Measurements from ENCODE around the gene CUTC. TPM values are rescaled to one million over a fixed set of nuclear protein-coding genes. Genes with fewer than 3 reads are reported as not detected.
A peak's percentile ranks its signal among the peaks of the same experiment; 100 is the strongest.

The CUTC gene
- polyA plus RNA-seq, 2 of the 4 experiments (the other 2 are of a cell fraction): 47.6 to 66.5 TPM

DNA sequence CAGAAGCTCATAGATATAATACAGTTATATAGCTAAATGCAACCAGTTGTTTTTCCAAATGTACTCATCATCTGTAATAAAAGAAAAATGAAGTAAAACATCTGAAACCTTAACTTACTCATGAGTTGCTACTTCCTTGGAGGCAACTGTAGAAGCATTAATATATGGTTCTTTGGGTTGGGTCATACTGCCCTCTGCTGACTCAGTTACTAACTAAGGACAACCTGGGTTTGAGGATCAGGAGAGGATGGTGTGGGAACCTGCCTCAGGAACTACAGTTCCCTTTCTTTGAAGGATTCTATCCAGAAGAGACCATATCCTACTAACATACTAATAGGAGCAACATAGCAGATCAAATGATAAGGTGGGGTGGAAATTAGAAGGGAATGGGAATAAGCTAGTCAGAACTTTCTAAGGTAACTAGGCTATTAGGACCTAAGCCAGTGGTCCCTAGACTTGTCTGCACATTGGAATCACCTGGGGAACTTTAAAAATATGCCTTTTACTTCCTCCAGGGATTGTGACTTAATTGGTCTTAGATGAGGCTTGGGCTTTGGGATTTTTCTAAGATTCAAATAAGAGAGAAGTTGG, 20.8 kb upstream of the CUTC start:
- H3K4me1 ChIP-seq: peaks cover 19% of the 10 kb centered on the region
- TF ChIP-seq MAFK (IDR thresholded peaks at IDR 0.05; ENCODE audit: partially characterized antibody) (no peak), RAD21 (conservative IDR thresholded peaks at IDR 0.05 in 1 of 2, IDR thresholded peaks at IDR 0.05 in 1 of 2) (peak; percentile 63 to 75), SMC3 (IDR thresholded peaks at IDR 0.05) (peak; percentile 39; the same call in 1 of the 3 replicates), RFX5 (IDR thresholded peaks at IDR 0.05) (0 out of 2 replicates have a peak, but pooled peaks have one; percentile 30)
- TF ChIP-seq, protein P1, sequence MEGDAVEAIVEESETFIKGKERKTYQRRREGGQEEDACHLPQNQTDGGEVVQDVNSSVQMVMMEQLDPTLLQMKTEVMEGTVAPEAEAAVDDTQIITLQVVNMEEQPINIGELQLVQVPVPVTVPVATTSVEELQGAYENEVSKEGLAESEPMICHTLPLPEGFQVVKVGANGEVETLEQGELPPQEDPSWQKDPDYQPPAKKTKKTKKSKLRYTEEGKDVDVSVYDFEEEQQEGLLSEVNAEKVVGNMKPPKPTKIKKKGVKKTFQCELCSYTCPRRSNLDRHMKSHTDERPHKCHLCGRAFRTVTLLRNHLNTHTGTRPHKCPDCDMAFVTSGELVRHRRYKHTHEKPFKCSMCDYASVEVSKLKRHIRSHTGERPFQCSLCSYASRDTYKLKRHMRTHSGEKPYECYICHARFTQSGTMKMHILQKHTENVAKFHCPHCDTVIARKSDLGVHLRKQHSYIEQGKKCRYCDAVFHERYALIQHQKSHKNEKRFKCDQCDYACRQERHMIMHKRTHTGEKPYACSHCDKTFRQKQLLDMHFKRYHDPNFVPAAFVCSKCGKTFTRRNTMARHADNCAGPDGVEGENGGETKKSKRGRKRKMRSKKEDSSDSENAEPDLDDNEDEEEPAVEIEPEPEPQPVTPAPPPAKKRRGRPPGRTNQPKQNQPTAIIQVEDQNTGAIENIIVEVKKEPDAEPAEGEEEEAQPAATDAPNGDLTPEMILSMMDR (IDR thresholded peaks at IDR 0.05): peak; percentile 65
- POLR2A ChIA-PET: no interaction called here
- FAIRE-seq (peak; percentile 32), ATAC-seq (peak; percentile 91 to 93), DNase-seq (ENCODE audit: low read depth in 1 of 2, low spot score in 1 of 2) (peak; percentile 16 to 57)
- CTCF ChIA-PET: interaction anchor here (0.6 to 2.9 kb wide), 33 partner anchors 9 to 322 kb away, joined by 3 to 26 read pairs (median 3); partner anchors contain the start of genes COX15, CUTC and ENTPD7
- no peak overlapping the region for H3K27ac ChIP-seq
- no peak overlapping the region for H3K4me3 ChIP-seq
- H3K4me2 ChIP-seq: no peak overlapping the region
- no peaks in the 10 kb centered on the region for H3K9me3 ChIP-seq

DNA sequence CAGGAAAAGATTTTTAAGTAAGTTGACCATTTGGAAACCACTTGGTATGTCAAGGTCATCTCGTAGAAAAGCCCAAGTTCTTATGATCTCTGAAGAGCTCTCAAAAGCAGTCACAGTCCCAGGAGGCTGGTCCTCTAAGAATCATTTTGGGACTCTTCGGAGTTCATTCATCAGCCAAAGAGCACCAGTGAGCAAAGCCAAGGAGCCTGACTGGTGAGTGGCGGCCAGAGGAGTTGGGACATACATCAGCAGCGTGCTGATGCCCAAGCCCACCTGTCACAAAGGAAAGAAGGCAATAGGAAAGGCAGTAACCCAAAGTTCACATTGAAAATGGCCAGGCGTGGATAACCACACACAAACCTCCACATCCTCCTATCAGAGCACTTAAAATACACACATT, 17.6 kb upstream of the CUTC start:
- no peak for ATAC-seq
- POLR2A ChIA-PET: no interaction called here
- no peak for DNase-seq (ENCODE audit: low read depth in 1 of 2, low spot score in 1 of 2)
- 90% methylated on average over 5 of the region's 5 CpGs for WGBS (ENCODE audit: missing lambda C conversion rate)
- no peak for FAIRE-seq
- Histone ChIP-seq H3K4me3 (no peak overlapping the region), H3K27ac (no peak overlapping the region), H3K4me2 (no peak overlapping the region), H3K9me3 (no peaks in the 10 kb centered on the region), H3K4me1 (peaks cover 5% of the 10 kb centered on the region; the same call in 1 of the 3 replicates)
- CTCF ChIA-PET: interaction anchor here (0.6 to 1.6 kb wide), 4 partner anchors 55 to 1029 kb away, joined by 3 to 4 read pairs (median 4); partner anchors contain the start of gene ENTPD7
- no peak for TF ChIP-seq MAFK (IDR thresholded peaks at IDR 0.05; ENCODE audit: partially characterized antibody)
- TF ChIP-seq, protein P2, sequence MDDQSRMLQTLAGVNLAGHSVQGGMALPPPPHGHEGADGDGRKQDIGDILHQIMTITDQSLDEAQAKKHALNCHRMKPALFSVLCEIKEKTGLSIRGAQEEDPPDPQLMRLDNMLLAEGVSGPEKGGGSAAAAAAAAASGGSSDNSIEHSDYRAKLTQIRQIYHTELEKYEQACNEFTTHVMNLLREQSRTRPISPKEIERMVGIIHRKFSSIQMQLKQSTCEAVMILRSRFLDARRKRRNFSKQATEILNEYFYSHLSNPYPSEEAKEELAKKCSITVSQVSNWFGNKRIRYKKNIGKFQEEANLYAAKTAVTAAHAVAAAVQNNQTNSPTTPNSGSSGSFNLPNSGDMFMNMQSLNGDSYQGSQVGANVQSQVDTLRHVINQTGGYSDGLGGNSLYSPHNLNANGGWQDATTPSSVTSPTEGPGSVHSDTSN (IDR thresholded peaks at IDR 0.05): no peak
- TF ChIP-seq RCOR1 (IDR thresholded peaks at IDR 0.05; ENCODE audit: low read depth, low read length): no peak
- TF ChIP-seq NR3C1 (IDR thresholded peaks at IDR 0.05): no peak
- TF ChIP-seq JUN (IDR thresholded peaks at IDR 0.05): no peak
- no peak for TF ChIP-seq HDAC2 (IDR thresholded peaks at IDR 0.05)
- no peak for TF ChIP-seq POLR2A (IDR thresholded peaks at IDR 0.05; ENCODE audit: low read length)
- TF ChIP-seq JUNB (IDR thresholded peaks at IDR 0.05): no peak
- TF ChIP-seq, protein P1 (IDR thresholded peaks at IDR 0.05): no peak
- TF ChIP-seq RAD21 (conservative IDR thresholded peaks at IDR 0.05 in 1 of 2, IDR thresholded peaks at IDR 0.05 in 1 of 2): no peak
- no peak for TF ChIP-seq MAZ (IDR thresholded peaks at IDR 0.05; ENCODE audit: borderline replicate concordance, low read depth, low read length)
- TF ChIP-seq, protein P3, sequence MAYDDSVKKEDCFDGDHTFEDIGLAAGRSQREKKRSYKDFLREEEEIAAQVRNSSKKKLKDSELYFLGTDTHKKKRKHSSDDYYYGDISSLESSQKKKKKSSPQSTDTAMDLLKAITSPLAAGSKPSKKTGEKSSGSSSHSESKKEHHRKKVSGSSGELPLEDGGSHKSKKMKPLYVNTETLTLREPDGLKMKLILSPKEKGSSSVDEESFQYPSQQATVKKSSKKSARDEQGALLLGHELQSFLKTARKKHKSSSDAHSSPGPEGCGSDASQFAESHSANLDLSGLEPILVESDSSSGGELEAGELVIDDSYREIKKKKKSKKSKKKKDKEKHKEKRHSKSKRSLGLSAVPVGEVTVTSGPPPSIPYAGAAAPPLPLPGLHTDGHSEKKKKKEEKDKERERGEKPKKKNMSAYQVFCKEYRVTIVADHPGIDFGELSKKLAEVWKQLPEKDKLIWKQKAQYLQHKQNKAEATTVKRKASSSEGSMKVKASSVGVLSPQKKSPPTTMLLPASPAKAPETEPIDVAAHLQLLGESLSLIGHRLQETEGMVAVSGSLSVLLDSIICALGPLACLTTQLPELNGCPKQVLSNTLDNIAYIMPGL (CRISPR knock-in tag; IDR thresholded peaks at IDR 0.05; ENCODE audit: borderline replicate concordance): no peak
- TF ChIP-seq CHD2 (IDR thresholded peaks at IDR 0.05; ENCODE audit: low read length, partially characterized antibody): no peak
- no peak for TF ChIP-seq FOSB (CRISPR knock-in tag; IDR thresholded peaks at IDR 0.05)
- no peak for TF ChIP-seq RNF2 (IDR thresholded peaks at IDR 0.05; ENCODE audit: borderline replicate concordance, low read depth)
- TF ChIP-seq HOXB5 (CRISPR knock-in tag; IDR thresholded peaks at IDR 0.05): no peak

Measured in A549 (cell line).